Caco-2 (cell line): Measurements from ENCODE around the gene UNC119B. TPM values are rescaled to one million over a fixed set of nuclear protein-coding genes. Genes with fewer than 3 reads are reported as not detected.

Experiments
- BruUV-seq: library from RNA; stranded (reverse); fragments of 400-500 nt; replicated peaks from 2 replicates; lab custom pipeline; 2021; lab: Mats Ljungman, UMichigan
- CTCF ChIA-PET: fragments of 300-600 bp; sonication (Branson Sonifier 250); formaldehyde crosslinking; loops from one replicate; lab custom pipeline; 2022; ENCODE audit warnings: antibody characterized with exemption; lab: Charles Lee
- POLR2A ChIA-PET: fragments of 300-600 bp; sonication (Branson Sonifier 250); formaldehyde crosslinking; loops from one replicate; lab custom pipeline; 2022; ENCODE audit warnings: antibody characterized with exemption; lab: Charles Lee
- DNase-seq, 2 experiments: peaks; one replicate each; pipeline versions ENCODE4 v3.0.0 to v3.0.0-alpha.2; 2020 to 2022
- H3K27me3 ChIP-seq: replicated peaks from 2 replicates; pipeline ENCODE4 v1.6.0; 2011; ENCODE audit warnings: low read length; ENCODE audit not compliant: control insufficient read depth, insufficient read depth
- H3K36me3 ChIP-seq: 2 replicates; pipeline ENCODE4 v1.5.1; 2011; ENCODE audit warnings: low read length; ENCODE audit not compliant: control insufficient read depth, insufficient read depth
- H3K4me1 ChIP-seq: fragments of 250-450 bp; sonication (Bioruptor Pico); 2 replicates; pipeline ENCODE4 v1.5.1; 2020; ENCODE audit warnings: mild to moderate bottlenecking
- H3K4me3 ChIP-seq: 2 replicates; pipeline ENCODE4 v1.5.1; 2011; ENCODE audit warnings: low read depth, mild to moderate bottlenecking, control low read depth, low read length
- H3K9me3 ChIP-seq: fragments of 250-450 bp; sonication (Bioruptor Pico); 2 replicates; pipeline ENCODE4 v1.5.1; 2020; ENCODE audit warnings: mild to moderate bottlenecking, moderate library complexity
- H3K27ac Mint-ChIP-seq: one replicate; pipeline ENCODE4 v1.8.0; 2022; ENCODE audit warnings: mixed read lengths; ENCODE audit not compliant: unreplicated experiment
- H3K27me3 Mint-ChIP-seq: one replicate; pipeline ENCODE4 v1.8.0; 2022; ENCODE audit warnings: mixed read lengths; ENCODE audit not compliant: insufficient read depth, unreplicated experiment
- H3K36me3 Mint-ChIP-seq: one replicate; pipeline ENCODE4 v1.8.0; 2022; ENCODE audit warnings: mild to moderate bottlenecking, mixed read lengths; ENCODE audit not compliant: insufficient read depth, unreplicated experiment
- H3K4me1 Mint-ChIP-seq: one replicate; pipeline ENCODE4 v1.8.0; 2022; ENCODE audit warnings: low read depth, mixed read lengths; ENCODE audit not compliant: unreplicated experiment
- H3K4me3 Mint-ChIP-seq: one replicate; pipeline ENCODE4 v1.8.0; 2022; ENCODE audit warnings: mild to moderate bottlenecking, moderate library complexity, mixed read lengths; ENCODE audit not compliant: unreplicated experiment
- H3K9me3 Mint-ChIP-seq: one replicate; pipeline ENCODE4 v1.8.0; 2022; ENCODE audit warnings: mixed read lengths; ENCODE audit not compliant: unreplicated experiment
- CTCF ChIP-seq, 2 experiments: fragments of 200-600 bp in 1 of 2; IDR thresholded peaks; 1 replicate in 1 of 2; 2 replicates in 1 of 2; pipeline versions ENCODE4 v1.5.1 to v1.8.0; 2011 to 2022; ENCODE audit warnings: antibody characterized with exemption in 1 of 2, control low read depth in 1 of 2, inconsistent platforms in 1 of 2, low read depth in 1 of 2, low read length in 1 of 2, mild to moderate bottlenecking in 1 of 2, moderate library complexity in 1 of 2; ENCODE audit not compliant: insufficient read depth in 1 of 2, severe bottlenecking in 1 of 2, unreplicated experiment in 1 of 2
- intact Hi-C: fragments of 100-400 bp; cut with micrococcal nuclease; formaldehyde crosslinking; loops from one replicate; pipeline ENCODE4 v1.10.0; 2022; ENCODE audit not compliant: unreplicated experiment
- total RNA-seq: library from RNA; stranded (reverse); gene quantifications from 2 replicates; pipeline ENCODE4 v1.2.3, GENCODE V29; 2022

The UNC119B gene
- total RNA-seq, 1 experiment from 2014 or later: 44.4 TPM

GRCh38 chr12:120674097-120674636 lies 36.1 kb upstream of the UNC119B start:
- no peaks in the 10 kb centered on the region for H3K9me3 Mint-ChIP-seq
- no peak for DNase-seq
- CTCF ChIA-PET: no interaction called here
- no peak for TF ChIP-seq CTCF (IDR thresholded peaks at IDR 0.05; ENCODE audit: insufficient read depth in 1 of 2, low read depth in 1 of 2, low read length in 1 of 2, severe bottlenecking in 1 of 2, unreplicated experiment in 1 of 2)
- no peaks in the 10 kb centered on the region for H3K36me3 Mint-ChIP-seq
- POLR2A ChIA-PET: no interaction called here
- H3K4me3 ChIP-seq: no peak overlapping the region
- no TSS peak for BruUV-seq
- intact Hi-C loops: no loop called here
- H3K36me3 ChIP-seq: no peaks in the 10 kb centered on the region
- H3K27ac Mint-ChIP-seq: no peak overlapping the region
- H3K9me3 ChIP-seq: no peaks in the 10 kb centered on the region
- H3K27me3 Mint-ChIP-seq: no peaks in the 10 kb centered on the region
- no peak overlapping the region for H3K4me3 Mint-ChIP-seq
- H3K4me1 ChIP-seq: peaks cover 12% of the 10 kb centered on the region; the same call in 1 of the 2 replicates
- H3K27me3 ChIP-seq: no peaks in the 10 kb centered on the region; the same call in 1 of the 2 replicates
- H3K4me1 Mint-ChIP-seq: no peaks in the 10 kb centered on the region

DNA sequence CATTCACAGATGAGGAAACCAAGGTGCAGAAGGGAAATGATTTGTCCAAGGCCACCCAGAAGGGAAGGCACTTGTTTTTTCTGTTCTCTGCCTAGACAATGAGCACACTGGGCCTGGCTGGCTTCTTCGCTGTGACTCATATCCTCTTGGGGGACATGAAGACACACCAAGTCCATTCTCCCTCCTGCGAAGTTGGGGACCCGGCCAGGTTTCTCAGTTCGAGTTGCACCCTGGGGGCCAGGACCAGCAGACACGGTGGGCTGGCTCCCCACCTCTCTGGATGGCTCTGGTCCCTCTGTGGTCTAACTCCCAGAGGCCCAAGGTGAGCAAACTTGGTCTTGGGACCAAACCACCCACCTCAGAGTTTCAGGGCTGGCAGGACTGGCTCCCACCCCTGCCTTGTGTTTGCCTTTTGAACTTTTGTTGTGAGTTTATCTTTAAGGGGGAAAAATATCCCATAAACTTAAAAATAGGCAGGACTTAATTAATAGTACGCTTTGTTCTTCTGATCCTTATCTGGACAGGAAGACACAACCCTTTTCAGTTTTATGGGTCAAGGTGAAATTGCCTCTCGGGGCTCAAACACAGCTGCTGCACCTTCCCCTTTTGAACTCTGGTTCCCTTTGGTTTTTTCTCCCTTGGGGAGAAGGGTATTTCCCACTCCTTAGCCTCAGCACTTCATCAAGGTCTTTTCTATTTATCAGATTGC lies 32.3 kb upstream of the UNC119B start:
- no peaks in the 10 kb centered on the region for H3K27me3 Mint-ChIP-seq
- no peak for TF ChIP-seq CTCF (IDR thresholded peaks at IDR 0.05; ENCODE audit: insufficient read depth in 1 of 2, low read depth in 1 of 2, low read length in 1 of 2, severe bottlenecking in 1 of 2, unreplicated experiment in 1 of 2)
- Histone ChIP-seq H3K4me3 (no peak overlapping the region), H3K36me3 (no peaks in the 10 kb centered on the region), H3K4me1 (peaks cover 12% of the 10 kb centered on the region; the same call in 1 of the 2 replicates), H3K27me3 (no peaks in the 10 kb centered on the region; the same call in 1 of the 2 replicates), H3K9me3 (no peaks in the 10 kb centered on the region)
- intact Hi-C loops: no loop called here
- no peak overlapping the region for H3K4me3 Mint-ChIP-seq
- BruUV-seq: no TSS peak
- POLR2A ChIA-PET: no interaction called here
- CTCF ChIA-PET: no interaction called here
- no peak overlapping the region for H3K27ac Mint-ChIP-seq
- H3K9me3 Mint-ChIP-seq: no peaks in the 10 kb centered on the region
- DNase-seq: no peak
- no peaks in the 10 kb centered on the region for H3K36me3 Mint-ChIP-seq
- no peaks in the 10 kb centered on the region for H3K4me1 Mint-ChIP-seq

- Histone ChIP-seq H3K4me1 (peaks cover 12% of the 10 kb centered on the region; the same call in 1 of the 2 replicates), H3K9me3 (no peaks in the 10 kb centered on the region), H3K4me3 (no peak overlapping the region), H3K36me3 (no peaks in the 10 kb centered on the region), H3K27me3 (no peaks in the 10 kb centered on the region; the same call in 1 of the 2 replicates)
- Mint-ChIP-seq H3K36me3 (no peaks in the 10 kb centered on the region), H3K27me3 (no peaks in the 10 kb centered on the region), H3K9me3 (no peaks in the 10 kb centered on the region), H3K27ac (no peak overlapping the region), H3K4me1 (no peaks in the 10 kb centered on the region), H3K4me3 (no peak overlapping the region)
- TF ChIP-seq CTCF (IDR thresholded peaks at IDR 0.05; ENCODE audit: insufficient read depth in 1 of 2, low read depth in 1 of 2, low read length in 1 of 2, severe bottlenecking in 1 of 2, unreplicated experiment in 1 of 2): no peak
- intact Hi-C loops: no loop called here
- DNase-seq: no peak
- no TSS peak for BruUV-seq
- CTCF ChIA-PET: no interaction called here
- POLR2A ChIA-PET: no interaction called here
These were observed 31.7 kb upstream of the UNC119B start for GRCh38 chr12:120678572-120678971.
